ENCODE measurements around the gene PRKG2.
"Not testable (repeated sequence)": the region's sequence is repeated elsewhere in the genome, so short reads cannot be mapped to it uniquely, and the experiment has no call there.

Gene PRKG2

GRCh38 chr4:81153714-81154323, 61.2 kb downstream of the PRKG2 start:
- DNase-seq (ENCODE audit: low read depth): not testable (repeated sequence)

- DNase-seq (ENCODE audit: low read depth): no peak
These were observed 61.9 kb downstream of the PRKG2 start for GRCh38 chr4:81152839-81153713.

GRCh38 chr4:81149976-81150375, 65.0 kb downstream of the PRKG2 start:
- DNase-seq (ENCODE audit: low read depth): no peak

GRCh38 chr4:81148576-81148975, 66.4 kb downstream of the PRKG2 start:
- no peak for DNase-seq (ENCODE audit: low read depth)

- no peak for DNase-seq (ENCODE audit: low read depth)
These were observed 68.6 kb downstream of the PRKG2 start for GRCh38 chr4:81146466-81146865.

GRCh38 chr4:81143183-81143582, 71.8 kb downstream of the PRKG2 start:
- no peak for DNase-seq (ENCODE audit: low read depth)

- peak; percentile 67 for DNase-seq (ENCODE audit: low read depth)
These were observed 72.3 kb downstream of the PRKG2 start for GRCh38 chr4:81142744-81143143.

GRCh38 chr4:81137894-81138293, 77.1 kb downstream of the PRKG2 start:
- DNase-seq (ENCODE audit: low read depth): no peak

- no peak for DNase-seq (ENCODE audit: low read depth)
These were observed 77.6 kb downstream of the PRKG2 start for GRCh38 chr4:81137446-81137845.

- DNase-seq (ENCODE audit: low read depth): peak; percentile 95
These were observed 78.7 kb downstream of the PRKG2 start for GRCh38 chr4:81136161-81136905.

- no peak for DNase-seq (ENCODE audit: low read depth)
These were observed 79.5 kb downstream of the PRKG2 start for GRCh38 chr4:81135501-81135900.

GRCh38 chr4:81131563-81131962, 83.5 kb downstream of the PRKG2 start:
- DNase-seq (ENCODE audit: low read depth): no peak

GRCh38 chr4:81131066-81131465, 84.0 kb downstream of the PRKG2 start:
- DNase-seq (ENCODE audit: low read depth): no peak

GRCh38 chr4:81130569-81130968, 84.5 kb downstream of the PRKG2 start:
- DNase-seq (ENCODE audit: low read depth): no peak

- no peak for DNase-seq (ENCODE audit: low read depth)
These were observed 95.0 kb downstream of the PRKG2 start for GRCh38 chr4:81120055-81120454.

GRCh38 chr4:81118086-81118485, 96.9 kb downstream of the PRKG2 start:
- no peak for DNase-seq (ENCODE audit: low read depth)

GRCh38 chr4:81116566-81116965, 98.5 kb downstream of the PRKG2 start:
- DNase-seq (ENCODE audit: low read depth): no peak

GRCh38 chr4:81113024-81113423, 102.0 kb downstream of the PRKG2 start:
- no peak for DNase-seq (ENCODE audit: low read depth)

GRCh38 chr4:81109356-81109755, 105.7 kb downstream of the PRKG2 start:
- DNase-seq (ENCODE audit: low read depth): no peak

GRCh38 chr4:81106150-81106549, 108.9 kb downstream of the PRKG2 start:
- no peak for DNase-seq (ENCODE audit: low read depth)

GRCh38 chr4:81102107-81102506, 112.9 kb downstream of the PRKG2 start:
- DNase-seq (ENCODE audit: low read depth): no peak

- DNase-seq (ENCODE audit: low read depth): no peak
These were observed 118.5 kb downstream of the PRKG2 start for GRCh38 chr4:81096566-81096965.

- no peak for DNase-seq (ENCODE audit: low read depth)
These were observed 119.6 kb downstream of the PRKG2 start for GRCh38 chr4:81095389-81095788.
